Measurements from ENCODE around the gene KANK4. TPM values are rescaled to one million over a fixed set of nuclear protein-coding genes. Genes with fewer than 3 reads are reported as not detected.

Gene KANK4
- not detected in 2 replicates for total RNA-seq

DNA sequence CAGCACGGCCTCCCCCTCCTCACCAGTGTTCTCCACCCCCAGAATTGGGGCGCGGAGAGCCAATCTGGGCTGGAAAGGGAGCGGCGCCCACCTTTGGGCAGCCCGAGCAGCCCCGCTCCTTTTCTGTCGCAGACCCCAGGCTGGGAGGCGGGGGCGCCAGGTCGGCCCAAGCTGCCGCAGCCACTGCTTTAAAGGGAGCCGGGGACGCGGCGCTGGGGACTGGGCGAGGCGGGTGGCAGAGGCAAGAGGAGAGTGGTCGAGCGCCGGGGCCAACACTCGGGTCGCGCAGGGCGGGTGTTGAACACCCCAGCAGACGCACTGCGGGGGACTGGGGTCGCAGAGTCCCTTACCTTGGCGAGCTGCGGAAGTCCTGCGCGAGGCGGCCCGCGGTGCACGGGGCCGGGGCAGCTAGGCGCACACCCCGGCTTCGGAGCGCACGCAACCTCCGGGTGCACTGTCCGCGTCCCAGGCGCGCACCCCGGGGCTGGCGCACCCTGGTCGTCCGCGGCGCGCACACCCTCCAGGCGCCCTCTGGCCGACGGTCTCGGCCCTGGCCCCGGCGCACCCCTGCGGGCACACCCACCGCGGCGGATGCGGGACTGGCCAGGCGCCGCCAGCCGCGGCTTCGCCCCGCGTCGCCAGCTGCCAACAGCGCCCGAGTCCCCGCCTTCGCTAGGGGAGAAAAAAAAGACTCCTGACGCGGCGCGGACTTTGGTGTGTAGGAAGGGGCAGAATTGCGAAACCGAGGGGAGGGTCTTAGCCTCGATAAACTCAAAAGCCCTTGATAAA is at the start of gene KANK4:
KANK4 (minus strand) TSS at position 679 of the 789 bp plus-strand sequence. CDS start 37,870 bp downstream, outside the sequence.
- POLR2A ChIA-PET: no interaction called here
- H3K36me3 Mint-ChIP-seq (ENCODE audit: low read depth): no peaks in the 10 kb centered on the region
- TF ChIP-seq, protein P1, sequence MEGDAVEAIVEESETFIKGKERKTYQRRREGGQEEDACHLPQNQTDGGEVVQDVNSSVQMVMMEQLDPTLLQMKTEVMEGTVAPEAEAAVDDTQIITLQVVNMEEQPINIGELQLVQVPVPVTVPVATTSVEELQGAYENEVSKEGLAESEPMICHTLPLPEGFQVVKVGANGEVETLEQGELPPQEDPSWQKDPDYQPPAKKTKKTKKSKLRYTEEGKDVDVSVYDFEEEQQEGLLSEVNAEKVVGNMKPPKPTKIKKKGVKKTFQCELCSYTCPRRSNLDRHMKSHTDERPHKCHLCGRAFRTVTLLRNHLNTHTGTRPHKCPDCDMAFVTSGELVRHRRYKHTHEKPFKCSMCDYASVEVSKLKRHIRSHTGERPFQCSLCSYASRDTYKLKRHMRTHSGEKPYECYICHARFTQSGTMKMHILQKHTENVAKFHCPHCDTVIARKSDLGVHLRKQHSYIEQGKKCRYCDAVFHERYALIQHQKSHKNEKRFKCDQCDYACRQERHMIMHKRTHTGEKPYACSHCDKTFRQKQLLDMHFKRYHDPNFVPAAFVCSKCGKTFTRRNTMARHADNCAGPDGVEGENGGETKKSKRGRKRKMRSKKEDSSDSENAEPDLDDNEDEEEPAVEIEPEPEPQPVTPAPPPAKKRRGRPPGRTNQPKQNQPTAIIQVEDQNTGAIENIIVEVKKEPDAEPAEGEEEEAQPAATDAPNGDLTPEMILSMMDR (IDR thresholded peaks at IDR 0.05): no peak
- no peaks in the 10 kb centered on the region for H3K9me3 Mint-ChIP-seq
- no peaks in the 10 kb centered on the region for H3K4me1 Mint-ChIP-seq
- CTCF ChIA-PET: no interaction called here
- ATAC-seq (ENCODE audit: low read depth): no peak
- H3K4me3 Mint-ChIP-seq: no peak within 1 kb of the TSS
- no peak within 1 kb of the TSS for H3K27ac Mint-ChIP-seq
- DNase-seq: no peak
- H3K27me3 Mint-ChIP-seq: peaks cover 35% of the 10 kb centered on the region
- intact Hi-C loops (cut with micrococcal nuclease): no loop called here

DNA sequence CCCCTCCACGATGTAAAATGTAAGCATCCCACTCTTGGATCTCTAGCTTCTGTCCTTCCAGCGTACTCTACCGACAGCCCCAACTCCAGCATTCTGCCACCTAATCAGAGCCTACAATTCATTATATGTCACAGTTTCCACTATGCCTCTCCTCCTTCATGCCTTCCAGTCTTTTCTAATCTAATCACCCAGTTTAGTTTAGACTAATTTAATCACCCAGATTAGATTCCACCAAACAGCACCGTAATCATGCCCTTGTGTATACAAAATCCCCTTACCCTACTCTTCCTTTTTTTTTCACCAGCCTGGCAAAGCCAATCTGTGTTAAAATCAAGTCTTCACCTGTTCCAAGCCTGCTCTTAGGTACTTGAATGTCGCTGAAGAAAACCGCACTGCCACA is 49.8 kb upstream of the KANK4 start:
- ChIA-PET POLR2A (no interaction called here), CTCF (no interaction called here)
- no peak for ATAC-seq (ENCODE audit: low read depth)
- DNase-seq: no peak
- H3K4me1 Mint-ChIP-seq: no peaks in the 10 kb centered on the region
- H3K4me3 Mint-ChIP-seq: no peak overlapping the region
- TF ChIP-seq, protein P1 (IDR thresholded peaks at IDR 0.05): no peak
- no peak overlapping the region for H3K27ac Mint-ChIP-seq
- intact Hi-C loops (cut with micrococcal nuclease): no loop called here
- peaks cover 7% of the 10 kb centered on the region for H3K9me3 Mint-ChIP-seq
- H3K27me3 Mint-ChIP-seq: peaks cover 1% of the 10 kb centered on the region
- no peaks in the 10 kb centered on the region for H3K36me3 Mint-ChIP-seq (ENCODE audit: low read depth)

DNA sequence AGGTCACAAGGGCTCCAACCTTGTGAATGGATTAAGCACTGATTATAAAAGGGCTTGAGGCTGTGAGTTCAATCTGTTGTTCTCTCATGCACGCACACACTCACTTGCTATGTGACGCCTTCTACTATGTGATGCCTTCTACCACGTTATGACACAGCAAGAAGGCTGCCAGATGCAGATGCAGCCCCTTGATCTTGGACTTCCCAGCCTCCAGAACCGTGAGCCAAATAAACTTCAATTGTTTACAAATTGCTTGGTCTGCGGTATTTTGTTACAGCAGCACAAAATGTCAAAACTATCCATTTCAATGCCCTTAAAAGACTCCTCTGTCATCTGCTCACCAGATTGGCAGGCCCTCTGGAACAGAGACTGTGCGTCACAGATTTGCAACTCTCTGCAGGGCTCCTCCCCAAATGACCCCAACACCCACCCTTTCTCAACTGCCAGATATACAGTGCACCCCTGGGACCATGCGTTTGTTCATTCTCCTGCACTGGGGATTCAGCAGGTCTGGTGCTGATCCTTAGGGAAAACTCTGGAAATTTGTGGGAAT is 47.8 kb upstream of the KANK4 start:
- peaks cover 1% of the 10 kb centered on the region for H3K27me3 Mint-ChIP-seq
- H3K4me1 Mint-ChIP-seq: no peaks in the 10 kb centered on the region
- POLR2A ChIA-PET: no interaction called here
- H3K9me3 Mint-ChIP-seq: peaks cover 9% of the 10 kb centered on the region
- DNase-seq: no peak
- H3K27ac Mint-ChIP-seq: no peak overlapping the region
- H3K4me3 Mint-ChIP-seq: no peak overlapping the region
- CTCF ChIA-PET: no interaction called here
- ATAC-seq (ENCODE audit: low read depth): no peak
- no peaks in the 10 kb centered on the region for H3K36me3 Mint-ChIP-seq (ENCODE audit: low read depth)
- intact Hi-C loops (cut with micrococcal nuclease): no loop called here
- TF ChIP-seq, protein P1 (IDR thresholded peaks at IDR 0.05): no peak

DNA sequence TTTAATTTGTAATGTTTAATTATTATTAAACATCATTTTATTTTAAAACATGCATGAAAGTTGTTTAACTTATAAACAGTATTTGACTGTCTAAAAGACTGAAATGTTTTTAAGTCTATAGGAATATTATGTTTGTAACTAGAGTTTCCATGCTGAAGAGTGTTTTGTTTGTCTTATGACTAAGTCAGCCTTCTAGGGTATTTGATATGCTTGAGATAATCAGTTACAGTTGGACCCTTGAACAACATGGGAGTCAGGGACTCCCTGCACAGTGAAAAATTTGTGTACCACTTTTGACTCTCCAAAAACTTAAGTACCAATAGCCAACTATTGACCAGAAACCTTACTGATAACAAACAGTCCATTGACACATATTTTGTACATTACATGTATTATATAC is 45.5 kb upstream of the KANK4 start:
- CTCF ChIA-PET: no interaction called here
- intact Hi-C loops (cut with micrococcal nuclease): no loop called here
- ATAC-seq (ENCODE audit: low read depth) (no peak), DNase-seq (no peak)
- Mint-ChIP-seq H3K36me3 (ENCODE audit: low read depth) (no peaks in the 10 kb centered on the region), H3K9me3 (peaks cover 9% of the 10 kb centered on the region), H3K27ac (no peak overlapping the region), H3K4me1 (no peaks in the 10 kb centered on the region), H3K27me3 (peaks cover 1% of the 10 kb centered on the region), H3K4me3 (no peak overlapping the region)
- POLR2A ChIA-PET: no interaction called here
- TF ChIP-seq, protein P1 (IDR thresholded peaks at IDR 0.05): no peak

DNA sequence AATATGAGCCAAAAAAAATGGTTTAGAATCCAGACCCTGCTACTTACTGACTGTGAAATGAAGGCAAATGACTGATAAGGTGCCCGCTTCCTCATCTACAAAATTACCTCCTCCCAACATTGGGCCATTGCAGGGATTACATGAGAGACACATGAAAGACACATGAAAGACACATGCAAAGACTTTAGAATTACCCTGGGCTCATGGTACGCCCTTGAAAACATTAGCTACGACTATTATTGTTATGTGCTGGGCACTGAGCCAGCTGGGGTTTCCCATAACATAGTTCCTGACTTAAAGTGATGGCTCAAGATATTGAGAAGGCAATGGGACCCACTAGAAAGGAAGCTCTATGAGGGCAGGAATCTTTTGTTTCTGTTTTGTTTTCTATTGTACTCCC is 43.7 kb upstream of the KANK4 start:
- no peak for ATAC-seq (ENCODE audit: low read depth)
- H3K4me3 Mint-ChIP-seq: no peak overlapping the region
- DNase-seq: no peak
- intact Hi-C loops (cut with micrococcal nuclease): no loop called here
- TF ChIP-seq, protein P1 (IDR thresholded peaks at IDR 0.05): no peak
- POLR2A ChIA-PET: interaction anchor here (0.6 kb wide), 1 partner anchor 188 kb away, joined by 8 read pairs; no protein-coding TSS in a partner anchor
- CTCF ChIA-PET: no interaction called here
- no peaks in the 10 kb centered on the region for H3K4me1 Mint-ChIP-seq
- no peaks in the 10 kb centered on the region for H3K36me3 Mint-ChIP-seq (ENCODE audit: low read depth)
- peaks cover 9% of the 10 kb centered on the region for H3K9me3 Mint-ChIP-seq
- H3K27me3 Mint-ChIP-seq: peaks cover 1% of the 10 kb centered on the region
- no peak overlapping the region for H3K27ac Mint-ChIP-seq
